ENCODE results near the gene SPRING1. TPM values are rescaled to one million over a fixed set of nuclear protein-coding genes. Genes with fewer than 3 reads are reported as not detected.

The SPRING1 gene
- total RNA-seq, 1 experiment from 2014 or later = 69.6 TPM

- no peaks in the 10 kb centered on the region for H3K4me1 ChIP-seq
- intact Hi-C loops (cut with micrococcal nuclease; ENCODE audit: unreplicated experiment) = no loop called here
- no peak overlapping the region for H3K4me3 Mint-ChIP-seq (ENCODE audit: unreplicated experiment)
- H3K9me3 ChIP-seq = no peaks in the 10 kb centered on the region
- H3K36me3 ChIP-seq (ENCODE audit: control insufficient read depth, insufficient read depth, low read length) = no peaks in the 10 kb centered on the region
- no peaks in the 10 kb centered on the region for H3K9me3 Mint-ChIP-seq (ENCODE audit: unreplicated experiment)
- H3K27me3 Mint-ChIP-seq (ENCODE audit: insufficient read depth, unreplicated experiment) = no peaks in the 10 kb centered on the region
- ChIA-PET POLR2A (interaction anchor here (0.5 kb wide), 1 partner anchor 766 kb away, joined by 10 read pairs; no protein-coding TSS in a partner anchor), CTCF (interaction anchor here (0.7 to 0.9 kb wide), 2 partner anchors 16 to 407 kb away, joined by 3 read pairs; no protein-coding TSS in a partner anchor)
- no peaks in the 10 kb centered on the region; the same call in 1 of the 2 replicates for H3K27me3 ChIP-seq (replicated peaks; ENCODE audit: control insufficient read depth, insufficient read depth, low read length)
- no TSS peak for BruUV-seq (replicated peaks)
- no peak for DNase-seq
- H3K4me3 ChIP-seq (ENCODE audit: low read depth, low read length) = no peak overlapping the region
- no peaks in the 10 kb centered on the region for H3K36me3 Mint-ChIP-seq (ENCODE audit: insufficient read depth, unreplicated experiment)
- TF ChIP-seq CTCF (IDR thresholded peaks at IDR 0.05; ENCODE audit: insufficient read depth in 1 of 2, low read depth in 1 of 2, low read length in 1 of 2, severe bottlenecking in 1 of 2, unreplicated experiment in 1 of 2) = no peak
- peaks cover 6% of the 10 kb centered on the region for H3K4me1 Mint-ChIP-seq (ENCODE audit: low read depth, unreplicated experiment)
- H3K27ac Mint-ChIP-seq (ENCODE audit: unreplicated experiment) = no peak overlapping the region
Measured at GRCh38 chr12:116689979-116690744, 47.7 kb downstream of the SPRING1 start.

- Mint-ChIP-seq H3K27ac (ENCODE audit: unreplicated experiment) (no peak overlapping the region), H3K9me3 (ENCODE audit: unreplicated experiment) (no peaks in the 10 kb centered on the region), H3K27me3 (ENCODE audit: insufficient read depth, unreplicated experiment) (no peaks in the 10 kb centered on the region), H3K36me3 (ENCODE audit: insufficient read depth, unreplicated experiment) (no peaks in the 10 kb centered on the region), H3K4me3 (ENCODE audit: unreplicated experiment) (no peak overlapping the region), H3K4me1 (ENCODE audit: low read depth, unreplicated experiment) (peaks cover 6% of the 10 kb centered on the region)
- H3K9me3 ChIP-seq = no peaks in the 10 kb centered on the region
- intact Hi-C loops (cut with micrococcal nuclease; ENCODE audit: unreplicated experiment) = no loop called here
- no peaks in the 10 kb centered on the region for H3K4me1 ChIP-seq
- TF ChIP-seq CTCF (IDR thresholded peaks at IDR 0.05; ENCODE audit: insufficient read depth in 1 of 2, low read depth in 1 of 2, low read length in 1 of 2, severe bottlenecking in 1 of 2, unreplicated experiment in 1 of 2) = no peak
- no peaks in the 10 kb centered on the region; the same call in 1 of the 2 replicates for H3K27me3 ChIP-seq (replicated peaks; ENCODE audit: control insufficient read depth, insufficient read depth, low read length)
- no TSS peak for BruUV-seq (replicated peaks)
- H3K36me3 ChIP-seq (ENCODE audit: control insufficient read depth, insufficient read depth, low read length) = no peaks in the 10 kb centered on the region
- ChIA-PET CTCF (no interaction called here), POLR2A (no interaction called here)
- DNase-seq = no peak
- H3K4me3 ChIP-seq (ENCODE audit: low read depth, low read length) = no peak overlapping the region
Measured at GRCh38 chr12:116689521-116689920, 48.3 kb downstream of the SPRING1 start.

Other genes starting within 250 kb of the SPRING1 start
- 1.8 TPM in 1 of 2 replicates, not detected in the other for gene MAP1LC3B2, start 178.7 kb downstream of the SPRING1 start, total RNA-seq (2022)
- gene RNFT2, start 246 bp upstream of the SPRING1 start, total RNA-seq (2022) = 10.5 and 11.6 TPM in 2 replicates
- 0.61 and 1.3 TPM in 2 replicates for gene HRK, start 143.4 kb upstream of the SPRING1 start, total RNA-seq (2022)
- gene FBXW8, start 172.9 kb upstream of the SPRING1 start, total RNA-seq (2022) = 12.2 and 12.3 TPM in 2 replicates

Data from Caco-2 (cell line).